HG03175 (cell line): ENCODE measurements around the gene KCTD11.
A peak's percentile ranks its signal among the peaks of the same experiment; 100 is the strongest.
"Not testable (repeated sequence)": the region's sequence is repeated elsewhere in the genome, so short reads cannot be mapped to it uniquely, and the experiment has no call there.

Experiments
- ATAC-seq: cut with Tn5 transposase; IDR thresholded peaks from one replicate; pipeline ENCODE4 v1.9.1; 2021; ENCODE audit warnings: mild to moderate bottlenecking, moderate library complexity; ENCODE audit not compliant: unreplicated experiment

The KCTD11 gene

DNA sequence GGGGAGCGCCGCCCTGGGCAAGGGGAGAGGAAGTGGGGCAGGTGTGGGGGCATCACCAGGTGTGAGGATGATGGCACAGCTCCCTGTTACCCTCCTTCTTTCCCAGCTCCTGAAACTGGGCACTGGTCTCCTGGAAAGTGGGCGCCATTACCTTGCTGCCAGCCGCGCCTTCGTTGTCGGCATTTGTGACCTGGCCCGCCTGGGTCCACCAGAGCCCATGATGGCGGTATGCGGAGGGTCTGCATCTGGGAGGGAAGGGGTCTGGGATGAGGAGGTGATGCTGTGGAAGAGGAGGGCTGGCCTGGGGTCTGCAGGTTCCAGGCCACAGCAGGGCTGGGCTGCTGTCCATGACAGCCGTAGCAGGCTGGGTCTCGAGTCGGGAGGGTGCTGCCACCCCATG, 10.1 kb upstream of the KCTD11 start:
- ATAC-seq, result no peak

DNA sequence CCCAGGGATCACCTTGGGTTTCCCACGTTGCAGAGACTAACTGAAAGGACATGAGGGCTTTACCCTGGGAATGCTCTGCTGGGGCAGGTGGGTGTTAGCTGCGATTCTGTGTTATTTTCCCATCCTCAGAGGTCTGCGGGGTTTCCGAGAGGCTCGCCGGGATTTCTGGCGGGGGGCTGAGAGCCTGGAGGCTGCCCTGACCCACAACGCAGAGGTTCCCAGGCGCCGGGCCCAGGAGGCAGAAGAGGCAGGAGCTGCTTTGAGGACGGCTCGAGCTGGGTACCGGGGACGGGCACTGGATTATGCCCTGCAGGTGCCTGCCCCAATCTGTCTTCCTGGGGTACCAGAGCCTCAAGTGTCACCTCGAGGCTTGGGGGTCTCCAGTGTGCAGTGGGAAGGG, 8.7 kb upstream of the KCTD11 start:
- ATAC-seq, result no peak

DNA sequence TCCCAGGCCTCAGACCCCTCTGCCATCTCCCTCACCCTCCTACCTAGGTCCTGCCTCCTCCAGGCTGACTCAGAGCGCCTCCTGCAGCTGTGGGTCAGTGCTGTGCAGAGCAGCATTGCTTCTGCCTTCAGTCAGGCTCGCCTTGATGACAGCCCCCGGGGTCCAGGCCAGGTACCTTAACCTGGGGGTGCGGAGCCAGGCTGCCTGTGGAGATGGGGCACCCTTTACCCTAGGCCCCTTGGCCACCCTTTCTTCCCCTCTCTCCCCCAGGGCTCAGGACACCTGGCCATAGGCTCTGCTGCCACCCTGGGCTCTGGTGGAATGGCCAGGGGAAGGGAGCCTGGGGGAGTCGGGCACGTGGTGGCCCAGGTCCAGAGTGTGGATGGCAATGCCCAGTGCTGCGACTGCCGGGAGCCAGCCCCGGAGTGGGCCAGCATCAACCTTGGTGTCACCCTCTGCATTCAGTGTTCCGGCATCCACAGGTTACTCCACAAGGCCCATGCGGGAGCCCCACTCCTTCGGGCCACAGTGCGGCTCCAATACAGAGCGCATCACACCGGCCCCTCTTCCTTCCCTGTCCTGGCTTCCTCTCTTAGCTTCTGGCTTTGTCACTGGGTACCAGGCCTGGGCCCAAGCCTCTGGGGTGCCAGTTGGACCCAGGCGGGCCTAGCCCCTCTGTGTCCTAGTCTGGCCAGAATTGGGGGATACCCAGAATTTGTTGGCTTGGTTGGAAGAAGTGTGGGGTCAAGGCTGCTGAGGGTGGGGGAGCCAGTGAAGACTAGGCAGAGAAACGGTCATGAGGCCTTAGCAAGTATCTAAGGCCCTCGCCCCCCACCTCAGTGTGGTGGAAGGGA, 5.0 kb upstream of the KCTD11 start:
- ATAC-seq, result no peak

DNA sequence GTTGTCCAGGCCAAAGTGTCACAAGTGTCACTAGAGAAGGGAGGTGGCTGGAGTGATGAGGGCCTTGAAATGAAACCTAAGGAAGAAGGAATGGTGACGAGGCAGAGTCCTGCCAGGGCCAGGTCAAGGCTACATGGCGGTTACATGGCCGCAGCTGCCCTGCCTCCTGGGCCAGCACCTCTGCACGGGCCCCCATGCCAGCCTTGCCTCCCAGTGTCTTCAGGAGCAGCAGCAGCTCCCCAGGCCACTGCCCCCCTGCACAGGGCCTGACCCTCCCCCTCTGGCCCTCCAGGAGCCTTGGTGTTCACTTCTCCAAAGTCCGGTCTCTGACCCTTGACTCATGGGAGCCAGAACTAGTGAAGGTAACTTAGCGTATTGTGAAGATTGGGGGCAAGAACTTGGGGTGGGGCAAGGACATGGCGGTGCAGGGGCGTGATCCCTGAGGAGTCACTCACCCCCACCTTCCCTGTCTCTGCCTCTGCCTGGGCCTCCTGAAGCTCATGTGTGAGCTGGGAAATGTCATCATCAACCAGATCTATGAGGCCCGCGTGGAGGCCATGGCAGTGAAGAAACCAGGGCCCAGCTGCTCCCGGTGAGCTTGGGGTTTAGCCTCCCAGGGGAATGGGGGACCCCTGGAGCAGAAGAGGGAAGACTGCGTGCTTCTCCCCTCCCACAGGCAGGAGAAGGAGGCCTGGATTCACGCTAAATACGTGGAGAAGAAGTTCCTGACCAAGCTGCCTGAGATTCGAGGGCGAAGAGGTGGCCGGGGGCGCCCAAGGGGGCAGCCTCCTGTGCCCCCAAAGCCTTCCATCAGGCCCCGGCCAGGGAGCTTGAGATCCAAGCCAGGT, 4.1 kb upstream of the KCTD11 start:
- ATAC-seq, result no peak

DNA sequence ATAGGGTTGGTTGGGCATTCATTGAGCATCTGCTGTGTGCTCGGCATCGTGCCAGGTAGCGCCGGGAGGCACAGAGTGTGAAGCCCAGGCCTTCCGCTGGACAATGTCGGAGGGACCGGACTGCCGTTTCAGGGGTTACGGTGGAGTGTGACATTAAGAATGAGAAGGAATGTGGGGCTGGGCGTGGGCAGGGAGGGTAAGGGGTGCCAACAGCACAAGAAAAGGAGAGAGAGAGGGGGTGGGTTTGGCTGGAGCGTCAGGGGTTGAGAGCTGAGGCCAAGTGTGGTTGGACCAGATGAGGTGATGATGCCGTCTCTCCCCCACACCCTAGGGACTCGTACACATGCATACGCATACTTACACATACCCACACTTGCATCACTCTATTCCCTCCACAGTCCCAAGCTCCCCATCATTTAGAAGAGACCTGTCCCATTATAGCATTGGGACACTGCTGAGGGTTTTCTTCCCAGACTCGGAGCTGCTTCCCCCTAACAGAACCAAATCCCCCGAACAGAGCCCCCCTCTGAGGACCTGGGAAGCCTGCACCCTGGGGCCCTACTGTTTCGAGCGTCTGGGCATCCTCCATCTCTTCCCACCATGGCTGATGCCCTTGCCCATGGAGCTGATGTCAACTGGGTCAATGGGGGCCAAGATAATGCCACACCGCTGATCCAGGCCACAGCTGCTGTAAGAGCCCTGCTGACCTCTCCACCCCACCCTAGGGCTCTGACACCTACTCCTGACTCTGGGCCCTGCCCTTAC, 3.3 kb upstream of the KCTD11 start:
- ATAC-seq, result no peak

DNA sequence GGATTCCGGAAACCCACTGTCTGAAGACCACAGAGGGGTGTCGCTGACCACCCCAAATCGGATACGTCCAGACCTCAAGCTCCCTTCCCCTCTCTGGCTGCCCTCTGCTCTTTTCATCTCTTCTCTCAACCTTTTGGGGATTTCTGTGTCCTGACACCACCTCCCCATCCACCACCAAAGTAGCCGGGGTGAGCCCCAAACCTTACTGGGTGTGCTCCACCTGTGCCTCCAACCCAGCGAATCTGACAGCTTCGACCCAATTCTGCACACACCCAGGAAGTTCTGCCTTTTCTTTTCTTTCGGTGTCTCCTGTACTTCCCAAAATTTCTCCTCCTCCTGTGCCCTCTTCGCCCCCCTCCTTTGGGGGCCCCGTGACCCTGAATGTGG, 534 bp downstream of the KCTD11 start:
- no peak for ATAC-seq

DNA sequence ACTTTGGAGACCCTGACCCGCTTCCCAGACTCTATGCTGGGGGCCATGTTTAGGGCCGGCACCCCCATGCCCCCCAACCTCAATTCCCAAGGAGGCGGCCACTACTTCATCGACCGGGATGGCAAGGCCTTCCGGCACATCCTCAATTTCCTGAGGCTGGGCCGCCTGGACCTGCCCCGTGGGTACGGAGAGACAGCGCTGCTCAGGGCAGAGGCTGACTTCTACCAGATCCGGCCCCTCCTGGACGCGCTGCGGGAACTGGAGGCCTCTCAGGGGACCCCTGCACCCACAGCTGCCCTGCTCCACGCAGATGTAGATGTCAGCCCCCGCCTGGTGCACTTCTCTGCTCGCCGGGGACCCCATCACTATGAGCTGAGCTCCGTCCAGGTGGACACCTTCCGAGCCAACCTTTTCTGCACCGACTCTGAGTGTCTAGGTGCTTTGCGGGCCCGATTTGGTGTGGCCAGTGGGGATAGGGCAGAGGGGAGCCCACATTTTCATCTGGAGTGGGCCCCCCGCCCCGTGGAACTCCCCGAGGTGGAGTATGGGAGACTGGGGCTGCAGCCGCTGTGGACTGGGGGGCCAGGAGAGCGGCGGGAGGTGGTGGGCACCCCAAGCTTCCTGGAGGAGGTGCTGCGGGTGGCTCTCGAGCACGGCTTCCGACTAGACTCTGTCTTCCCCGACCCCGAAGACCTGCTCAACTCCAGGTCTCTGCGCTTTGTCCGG, 1.1 kb downstream of the KCTD11 start:
- no peak for ATAC-seq

DNA sequence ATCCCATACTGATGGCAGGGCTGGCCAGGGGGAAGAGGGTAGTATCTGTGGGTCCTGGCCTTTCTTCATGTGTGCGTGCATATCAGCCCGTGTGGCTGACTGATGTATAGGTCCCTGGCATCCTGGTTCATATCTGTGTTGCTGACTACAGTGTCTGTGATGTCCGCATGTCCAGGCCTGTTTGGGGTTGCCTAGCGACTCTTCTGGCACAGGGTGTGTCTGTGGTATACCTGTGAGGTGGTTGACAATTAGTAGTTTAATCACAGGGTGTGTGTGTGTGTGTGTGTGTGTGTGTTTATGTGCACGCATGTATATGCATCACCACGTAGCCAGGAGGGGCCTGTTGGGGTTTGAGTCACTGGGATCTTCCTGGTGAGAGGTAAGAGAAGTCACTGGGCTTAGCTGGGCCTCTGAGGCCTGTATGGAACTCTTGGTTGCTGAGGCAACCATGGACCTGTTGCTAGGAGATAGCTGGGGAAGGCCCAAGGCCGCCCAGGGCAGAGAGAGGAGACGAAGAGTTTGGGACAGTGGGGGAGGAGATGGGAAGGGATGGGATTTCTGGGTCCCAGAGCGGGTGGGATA, 2.4 kb downstream of the KCTD11 start:
- no peak for ATAC-seq

DNA sequence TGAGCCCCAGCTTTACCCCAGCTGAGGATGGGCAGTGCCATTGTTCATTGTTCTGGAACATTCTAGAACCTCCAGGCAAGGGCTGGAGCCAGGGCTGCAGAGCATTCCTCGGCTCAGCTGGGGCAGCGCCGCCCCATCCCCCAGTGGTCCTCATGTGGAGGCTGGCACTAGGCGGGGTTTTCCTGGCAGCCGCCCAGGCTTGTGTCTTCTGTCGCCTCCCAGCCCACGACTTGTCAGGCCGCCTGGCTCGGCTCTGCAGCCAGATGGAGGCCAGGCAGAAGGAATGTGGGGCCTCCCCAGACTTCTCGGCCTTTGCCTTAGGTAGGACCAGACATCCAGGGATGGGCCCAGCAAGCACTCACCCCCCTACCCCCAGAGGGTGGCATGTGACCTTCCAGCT, 3.1 kb downstream of the KCTD11 start, which contains the start of gene TMEM95:
Gene TMEM95, plus strand, starts transcription at position 104 of the 400 bp plus-strand sequence. Its CDS starts 49 bp downstream, at position 153.
- ATAC-seq, result no peak

DNA sequence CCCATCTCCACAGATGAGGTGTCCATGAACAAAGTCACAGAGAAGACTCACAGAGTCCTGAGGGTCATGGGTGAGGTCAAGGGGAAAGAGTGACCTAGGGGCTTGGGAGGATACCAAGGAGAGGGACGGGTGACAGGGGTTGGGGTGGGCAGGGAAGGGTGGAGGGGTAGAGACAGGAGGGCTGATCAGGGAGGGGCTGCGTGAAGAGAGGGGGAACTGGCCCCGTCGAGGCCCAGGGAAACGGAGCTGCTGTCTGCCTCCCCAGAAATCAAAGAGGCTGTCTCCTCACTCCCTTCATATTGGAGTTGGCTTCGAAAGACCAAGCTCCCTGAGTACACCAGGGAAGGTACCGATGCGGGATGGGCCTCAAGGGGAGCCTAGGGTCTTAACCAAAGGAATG, 3.6 kb downstream of the KCTD11 start:
- ATAC-seq, result no peak

DNA sequence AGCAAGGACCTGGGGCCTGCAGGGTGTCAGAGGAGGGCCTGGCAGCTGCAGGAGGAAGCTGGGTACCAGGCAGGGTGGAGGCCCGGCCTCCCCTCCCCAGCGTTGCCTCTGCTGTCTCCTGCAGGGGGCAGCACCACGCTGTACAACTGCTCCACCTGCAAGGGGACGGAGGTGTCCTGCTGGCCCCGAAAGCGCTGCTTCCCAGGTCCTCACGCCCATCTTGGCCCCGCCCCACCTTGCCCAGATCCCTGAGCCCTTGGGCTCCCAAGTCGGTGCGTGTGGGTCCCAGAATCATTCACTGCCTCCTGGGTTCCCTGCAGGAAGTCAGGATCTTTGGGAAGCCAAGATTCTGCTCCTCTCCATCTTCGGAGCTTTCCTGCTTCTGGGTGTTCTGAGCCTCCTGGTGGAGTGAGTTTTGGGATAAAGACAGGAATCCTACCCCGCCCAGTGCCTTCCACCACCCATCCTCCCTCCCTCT, 4.1 kb downstream of the KCTD11 start:
- peak; percentile 28 for ATAC-seq

DNA sequence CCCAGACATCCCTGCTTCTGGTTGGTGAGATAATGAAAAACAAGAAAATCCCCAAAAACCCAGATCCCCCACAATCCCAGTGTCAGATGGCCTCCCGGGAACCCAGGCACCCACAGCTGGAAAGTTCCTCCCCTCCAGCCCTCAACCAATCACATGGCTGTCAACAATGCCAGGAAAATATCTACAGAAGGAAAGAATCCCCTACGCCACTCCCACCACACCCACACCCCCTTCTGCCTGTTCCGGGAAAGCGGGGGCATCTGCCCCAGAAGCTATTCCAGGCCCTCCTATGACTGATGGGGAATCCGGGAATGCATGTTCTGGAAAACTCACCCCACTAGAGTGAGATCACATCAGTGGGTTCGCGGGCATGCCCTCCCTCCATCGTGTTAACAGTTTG, 4.8 kb downstream of the KCTD11 start:
- ATAC-seq, result no peak

DNA sequence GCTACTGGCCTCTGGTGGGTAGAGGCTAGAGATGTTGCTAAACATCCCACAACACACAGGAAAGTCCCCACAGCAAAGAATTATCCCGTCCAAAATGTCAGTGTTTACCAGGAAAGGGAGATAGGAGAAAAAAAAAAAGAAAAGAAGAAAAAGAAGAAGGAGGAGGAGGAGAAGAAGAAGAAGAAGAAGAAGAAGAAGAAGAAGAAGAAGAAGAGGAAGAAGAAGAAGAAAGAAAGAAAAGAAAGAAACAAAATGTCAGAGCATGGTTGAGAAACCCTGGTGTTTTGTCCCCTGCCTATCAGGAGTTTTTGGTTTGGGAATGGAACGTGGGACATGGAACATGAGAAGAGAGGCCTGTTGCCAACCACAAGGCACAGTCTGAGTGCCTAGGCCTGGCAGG, 5.4 kb downstream of the KCTD11 start:
- no peak for ATAC-seq

DNA sequence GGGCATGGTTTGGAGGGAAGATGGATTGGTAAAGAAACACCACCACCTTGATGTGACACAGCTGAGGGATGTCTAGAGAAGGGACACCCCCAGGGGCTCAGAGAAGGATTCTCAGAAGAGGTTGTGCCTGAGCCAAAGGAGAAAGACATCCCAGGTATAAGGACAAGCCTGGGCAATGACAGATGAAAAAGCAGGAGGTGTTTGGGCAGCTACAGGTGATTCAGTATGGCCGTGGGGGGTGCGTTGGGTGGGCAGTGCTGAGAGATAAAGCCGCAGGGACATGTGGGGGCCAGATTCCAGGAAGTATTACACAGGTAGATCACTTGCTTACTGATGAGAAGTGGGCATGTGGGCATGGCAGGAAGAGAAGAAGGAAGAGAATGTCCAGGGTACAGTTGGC, 9.9 kb downstream of the KCTD11 start:
- no peak for ATAC-seq

DNA sequence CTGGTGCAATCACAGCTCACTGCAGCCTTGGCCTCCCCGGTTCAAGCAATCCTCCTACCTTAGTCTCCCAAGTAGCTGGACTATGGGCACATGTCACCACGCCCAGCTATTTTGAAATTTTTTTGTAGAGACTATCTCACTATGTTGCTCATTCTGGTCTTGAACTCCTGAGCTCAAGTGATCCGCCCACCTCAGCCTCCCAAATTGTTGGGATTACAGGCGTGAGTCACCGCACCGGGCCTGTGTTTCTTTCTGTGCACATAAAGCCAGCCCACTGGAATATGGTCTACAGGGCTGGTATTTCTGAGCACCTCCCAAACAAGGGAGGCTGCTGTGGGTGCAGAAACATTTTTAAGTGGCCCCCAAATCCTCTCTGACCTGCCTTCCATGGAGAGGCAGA, 11.3 kb downstream of the KCTD11 start:
- ATAC-seq, result no peak

DNA sequence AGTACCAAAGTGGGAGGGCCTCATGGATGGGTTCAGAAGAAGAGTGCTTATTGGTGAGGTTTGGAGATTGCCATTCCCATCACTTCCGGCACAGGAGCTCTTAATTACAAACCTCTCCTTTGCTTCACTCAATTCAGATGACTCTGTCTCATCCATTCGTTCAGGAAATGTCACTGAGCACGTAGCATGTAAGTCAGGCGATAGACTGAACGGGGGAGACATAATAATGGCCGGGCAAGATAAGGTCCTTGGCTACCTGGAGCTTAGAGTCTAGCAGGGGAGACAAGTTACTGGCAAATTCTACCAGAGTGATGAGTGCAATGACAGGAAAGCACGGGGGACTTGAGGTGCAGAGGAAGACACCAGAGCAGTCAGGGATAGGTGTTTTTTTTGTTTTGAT, 14.0 kb downstream of the KCTD11 start:
- not testable (repeated sequence) for ATAC-seq

DNA sequence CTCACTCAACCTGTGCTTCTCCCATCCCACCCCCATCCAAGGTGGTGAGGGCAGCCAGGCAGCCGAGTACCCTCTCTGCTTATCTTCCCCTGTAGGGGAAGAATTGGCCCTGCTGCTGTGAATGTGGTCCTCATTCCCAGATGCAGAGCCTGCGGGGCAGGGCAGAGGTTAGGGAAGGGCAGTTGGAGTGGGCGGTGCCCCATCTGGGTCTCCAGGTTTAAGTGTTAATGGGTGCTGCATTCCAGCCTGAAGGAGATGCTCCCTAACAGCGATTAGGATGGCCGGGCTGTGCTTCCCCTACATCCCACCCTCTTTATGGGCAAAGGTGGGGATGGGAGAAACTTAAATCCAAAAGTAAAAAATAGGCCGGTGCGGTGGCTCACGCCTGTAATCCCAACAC, 15.1 kb downstream of the KCTD11 start:
- ATAC-seq, result no peak

DNA sequence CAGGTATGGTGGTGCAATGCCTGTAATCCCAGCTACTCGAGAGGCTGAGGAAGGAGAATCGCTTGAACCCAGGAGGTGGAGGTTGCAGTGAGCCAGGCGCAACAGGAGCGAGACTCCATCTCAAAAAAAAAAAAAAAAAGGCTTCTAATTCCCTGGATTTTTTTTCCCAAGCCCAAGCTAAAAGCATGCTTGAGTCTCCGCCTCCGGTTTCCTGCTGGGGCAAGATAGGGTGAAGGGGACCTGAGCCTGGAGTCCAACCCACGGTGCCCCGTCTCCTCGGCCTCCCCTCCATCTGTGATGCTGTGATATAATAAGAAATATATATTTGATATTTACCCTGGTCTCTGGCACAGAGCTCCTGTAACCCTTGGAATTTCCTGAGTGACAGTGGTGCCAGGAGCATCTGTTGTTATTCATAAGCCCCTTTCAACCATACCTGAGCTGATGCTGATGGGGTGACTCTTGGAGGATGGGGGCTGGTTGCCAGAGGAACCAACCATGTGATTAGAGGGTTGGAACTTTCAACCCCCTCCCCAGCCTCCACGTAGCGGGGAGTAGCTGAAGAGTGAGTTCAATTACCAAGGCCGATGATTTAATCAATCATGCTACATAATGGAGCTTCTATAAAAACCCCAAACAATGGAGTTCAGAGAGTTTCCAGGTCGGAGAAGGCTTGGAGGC, 16.1 kb downstream of the KCTD11 start:
- no peak for ATAC-seq

DNA sequence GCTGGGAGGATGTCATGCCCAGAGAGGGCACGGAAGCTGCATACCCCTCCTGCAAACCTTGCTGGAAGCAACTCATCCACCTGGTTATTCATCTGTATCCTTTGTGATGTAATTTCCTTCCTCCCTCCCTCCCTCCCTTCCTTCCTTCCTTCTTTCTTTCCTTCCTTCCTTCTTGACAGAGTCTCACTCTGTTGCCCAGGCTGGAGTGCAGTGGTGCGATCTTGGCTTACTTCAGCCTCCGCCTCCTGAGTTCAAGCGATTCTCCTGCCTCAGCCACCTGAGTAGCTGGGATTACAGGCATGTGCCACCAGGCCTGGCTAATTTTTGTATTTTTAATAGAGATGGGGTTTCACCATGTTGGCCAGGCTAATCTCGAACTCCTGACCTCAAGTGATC, 16.6 kb downstream of the KCTD11 start:
- ATAC-seq, result not testable (repeated sequence)

DNA sequence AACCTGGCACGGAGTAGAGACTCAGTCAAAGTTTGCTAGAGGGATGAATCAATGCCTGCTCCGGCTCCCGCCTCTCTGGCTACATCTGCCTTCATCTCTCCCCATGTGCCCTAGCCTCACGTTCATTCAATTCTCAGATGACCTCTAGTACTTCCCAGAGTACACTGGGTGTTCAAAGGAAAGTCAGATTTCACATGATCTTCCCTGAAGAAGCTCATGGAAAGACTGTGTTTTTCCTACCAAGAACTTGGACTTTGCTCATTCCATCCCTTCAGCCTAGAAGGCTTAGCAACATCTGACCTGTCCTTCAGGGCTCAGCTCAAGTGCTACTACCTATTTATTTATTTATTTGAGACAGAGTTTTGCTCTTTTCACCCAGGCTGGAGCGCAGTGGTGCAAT, 17.9 kb downstream of the KCTD11 start:
- no peak for ATAC-seq
